CD4-positive, alpha-beta T cell (primary cell): ENCODE measurements around the gene CCDC120. TPM values are rescaled to one million over a fixed set of nuclear protein-coding genes. Genes with fewer than 3 reads are reported as not detected.

Experiments
- ATAC-seq: fragments of 200-7000 bp; cut with Tn5 transposase; one replicate; pipeline ENCODE4 v1.10.0; 2022; ENCODE audit warnings: mild to moderate bottlenecking; ENCODE audit not compliant: poor library complexity
- CTCF ChIA-PET: fragments of 350-600 bp; sonication (Branson Sonifier 250); formaldehyde crosslinking; loops from one replicate; lab custom pipeline; 2021; ENCODE audit warnings: antibody characterized with exemption, inconsistent platforms; lab: Charles Lee
- POLR2A ChIA-PET: fragments of 350-600 bp; sonication (Branson Sonifier 250); formaldehyde crosslinking; loops from one replicate; lab custom pipeline; 2021; ENCODE audit warnings: antibody characterized with exemption, inconsistent platforms; lab: Charles Lee
- DNase-seq, 14 experiments: peaks; one replicate each; pipeline ENCODE4 v3.0.0-alpha.2; 2013 to 2020; ENCODE audit warnings: mixed read lengths in 2 of 14
- H3K27ac ChIP-seq, 2 donors: one replicate each; pipeline versions ENCODE4 v1.5.1 to v1.7.0; 2013; ENCODE audit warnings: low read length in 2 of 2, low read depth in 1 of 2, mild to moderate bottlenecking in 1 of 2
- H3K27me3 ChIP-seq, 2 experiments: 1 replicate in 1 of 2; 2 replicates in 1 of 2; pipeline versions ENCODE4 v1.6.1 to v1.7.0; 2013; ENCODE audit warnings: low read length in 2 of 2, control low read depth in 1 of 2, mild to moderate bottlenecking in 1 of 2, moderate library complexity in 1 of 2; ENCODE audit not compliant: insufficient read depth in 2 of 2, control insufficient read depth in 1 of 2
- H3K36me3 ChIP-seq: one replicate; pipeline ENCODE4 v1.6.1; 2013; ENCODE audit warnings: low read length, control low read depth; ENCODE audit not compliant: insufficient read depth
- H3K4me1 ChIP-seq: one replicate; pipeline ENCODE4 v1.6.1; 2013; ENCODE audit warnings: low read length, control low read depth; ENCODE audit not compliant: insufficient read depth
- H3K4me3 ChIP-seq: one replicate; pipeline ENCODE4 v1.5.1; 2013; ENCODE audit warnings: mild to moderate bottlenecking, low read length, moderate library complexity
- H3K9me3 ChIP-seq, 2 experiments: 1 replicate in 1 of 2; 2 replicates in 1 of 2; pipeline versions ENCODE4 v1.6.1 to v1.7.0; 2013; ENCODE audit warnings: low read length in 2 of 2, mild to moderate bottlenecking in 2 of 2, control low read depth in 1 of 2, moderate library complexity in 1 of 2; ENCODE audit not compliant: control insufficient read depth in 1 of 2, insufficient read depth in 1 of 2
- H3K27ac Mint-ChIP-seq: one replicate; pipeline ENCODE4 v1.8.0; 2020; ENCODE audit warnings: mixed read lengths
- H3K27me3 Mint-ChIP-seq: one replicate; pipeline ENCODE4 v1.8.0; 2021; ENCODE audit warnings: mixed read lengths
- H3K36me3 Mint-ChIP-seq: one replicate; pipeline ENCODE4 v1.8.0; 2021; ENCODE audit warnings: low read depth, mixed read lengths
- H3K4me1 Mint-ChIP-seq: one replicate; pipeline ENCODE4 v1.8.0; 2021; ENCODE audit warnings: low read depth, mixed read lengths
- H3K4me3 Mint-ChIP-seq: one replicate; pipeline ENCODE4 v1.8.0; 2020; ENCODE audit warnings: mild to moderate bottlenecking, mixed read lengths
- H3K9me3 Mint-ChIP-seq: one replicate; pipeline ENCODE4 v1.8.0; 2020; ENCODE audit warnings: mixed read lengths
- intact Hi-C, 2 experiments: fragments of 100-400 bp; cut with DNase I in 1 of 2; cut with micrococcal nuclease in 1 of 2; formaldehyde crosslinking; loops; one replicate each; pipeline versions ENCODE4 v1.15.1 to v1.9.0; 2023 to 2025; cut with DNase I, micrococcal nuclease
- total RNA-seq, 174 experiments: library from RNA in 2 of 174; stranded (reverse) in 2 of 174; gene quantifications; one replicate each; pipeline ENCODE4 v1.2.3 and lab custom pipeline; 2021 to 2026
- TF ChIP-seq, protein P1 (sequence below): fragments of 200-600 bp; IDR thresholded peaks from one replicate; pipeline ENCODE4 v1.8.0; 2022; ENCODE audit warnings: antibody characterized with exemption, mild to moderate bottlenecking

The CCDC120 gene
- total RNA-seq, 2 experiments from 2014 or later, result 11.5 to 12.2 TPM

DNA sequence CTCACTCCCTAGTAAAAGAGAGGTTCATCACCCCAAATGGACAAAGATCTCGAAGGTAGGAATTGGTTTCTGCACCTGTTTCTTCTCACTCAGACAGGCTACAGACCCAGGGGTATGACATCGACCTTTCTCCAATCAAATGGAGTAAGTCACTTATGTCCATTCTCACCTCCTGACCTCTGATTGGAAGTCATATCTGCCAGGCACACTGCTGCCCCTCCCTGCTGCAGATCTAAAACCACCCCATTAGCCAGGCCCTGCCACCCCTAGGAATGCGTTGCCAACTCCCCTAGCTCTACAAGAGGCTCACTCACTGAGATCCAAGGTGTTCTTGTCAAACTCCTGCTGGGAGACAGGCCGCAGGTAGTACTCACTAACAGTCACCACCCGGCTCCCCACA, 57.9 kb downstream of the CCDC120 start:
- Mint-ChIP-seq H3K36me3 (peaks cover 66% of the 10 kb centered on the region), H3K27ac (peak overlapping the region; percentile 51), H3K4me1 (peaks cover 24% of the 10 kb centered on the region), H3K9me3 (no peaks in the 10 kb centered on the region), H3K4me3 (peak overlapping the region; percentile 68), H3K27me3 (no peaks in the 10 kb centered on the region)
- intact Hi-C loops, result no loop called here
- ChIA-PET POLR2A (no interaction called here), CTCF (no interaction called here)
- peaks cover 21% of the 10 kb centered on the region for H3K4me1 ChIP-seq
- no peaks in the 10 kb centered on the region for H3K27me3 ChIP-seq
- peaks cover 61% of the 10 kb centered on the region for H3K36me3 ChIP-seq
- ATAC-seq (no peak), DNase-seq (no peak)
- TF ChIP-seq, protein P1, sequence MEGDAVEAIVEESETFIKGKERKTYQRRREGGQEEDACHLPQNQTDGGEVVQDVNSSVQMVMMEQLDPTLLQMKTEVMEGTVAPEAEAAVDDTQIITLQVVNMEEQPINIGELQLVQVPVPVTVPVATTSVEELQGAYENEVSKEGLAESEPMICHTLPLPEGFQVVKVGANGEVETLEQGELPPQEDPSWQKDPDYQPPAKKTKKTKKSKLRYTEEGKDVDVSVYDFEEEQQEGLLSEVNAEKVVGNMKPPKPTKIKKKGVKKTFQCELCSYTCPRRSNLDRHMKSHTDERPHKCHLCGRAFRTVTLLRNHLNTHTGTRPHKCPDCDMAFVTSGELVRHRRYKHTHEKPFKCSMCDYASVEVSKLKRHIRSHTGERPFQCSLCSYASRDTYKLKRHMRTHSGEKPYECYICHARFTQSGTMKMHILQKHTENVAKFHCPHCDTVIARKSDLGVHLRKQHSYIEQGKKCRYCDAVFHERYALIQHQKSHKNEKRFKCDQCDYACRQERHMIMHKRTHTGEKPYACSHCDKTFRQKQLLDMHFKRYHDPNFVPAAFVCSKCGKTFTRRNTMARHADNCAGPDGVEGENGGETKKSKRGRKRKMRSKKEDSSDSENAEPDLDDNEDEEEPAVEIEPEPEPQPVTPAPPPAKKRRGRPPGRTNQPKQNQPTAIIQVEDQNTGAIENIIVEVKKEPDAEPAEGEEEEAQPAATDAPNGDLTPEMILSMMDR, result no peak
- no peaks in the 10 kb centered on the region for H3K9me3 ChIP-seq
- H3K27ac ChIP-seq, result no peak overlapping the region
- H3K4me3 ChIP-seq, result peak overlapping the region; percentile 37

DNA sequence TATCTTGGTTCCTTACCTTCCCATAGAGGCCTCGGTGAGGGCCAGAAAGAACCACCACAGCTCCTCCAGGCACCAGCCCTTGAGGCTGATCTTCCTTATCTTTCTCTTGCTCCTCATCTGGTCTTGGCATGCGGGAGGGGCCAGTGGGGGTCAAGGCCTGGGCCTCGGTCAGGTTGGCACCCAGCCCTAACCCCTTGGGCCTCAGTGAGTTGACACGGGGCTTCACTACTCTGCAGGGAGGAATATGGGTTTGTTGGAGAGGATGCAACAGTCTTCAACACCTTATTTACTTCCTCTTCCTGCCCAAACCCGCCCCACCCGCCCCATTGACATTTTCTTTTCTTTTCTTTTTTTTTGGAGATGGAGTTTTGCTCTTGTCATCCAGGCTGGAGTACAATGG, 58.8 kb downstream of the CCDC120 start:
- Histone ChIP-seq H3K4me3 (peak overlapping the region; percentile 37), H3K27me3 (no peaks in the 10 kb centered on the region), H3K4me1 (peaks cover 28% of the 10 kb centered on the region), H3K36me3 (peaks cover 61% of the 10 kb centered on the region), H3K9me3 (no peaks in the 10 kb centered on the region), H3K27ac (no peak overlapping the region)
- ChIA-PET CTCF (no interaction called here), POLR2A (no interaction called here)
- Mint-ChIP-seq H3K4me3 (peak overlapping the region; percentile 87), H3K4me1 (peaks cover 29% of the 10 kb centered on the region), H3K36me3 (peaks cover 62% of the 10 kb centered on the region), H3K27me3 (no peaks in the 10 kb centered on the region), H3K9me3 (no peaks in the 10 kb centered on the region), H3K27ac (peak overlapping the region; percentile 52)
- intact Hi-C loops, result no loop called here
- ATAC-seq (no peak), DNase-seq (peak in 1 of 14 experiments; percentile 18)
- TF ChIP-seq, protein P1, result no peak

Other genes with a start within 250 kb of the CCDC120 start
- not detected for gene ERAS, start 232.5 kb upstream of the CCDC120 start, total RNA-seq
- 1 to 10 TPM; 3.5 to 4.9 TPM for gene PCSK1N, start 223.4 kb upstream of the CCDC120 start, total RNA-seq
- gene TIMM17B, start 161.2 kb upstream of the CCDC120 start, total RNA-seq, result 10 to 100 TPM; 40.0 to 40.3 TPM
- 10 to 100 TPM; 73.0 to 76.6 TPM for gene PQBP1, start 161.1 kb upstream of the CCDC120 start, total RNA-seq
- gene SLC35A2, start 147.4 kb upstream of the CCDC120 start, total RNA-seq, result 10 to 100 TPM; 19.1 to 21.8 TPM
- gene PIM2, start 140.0 kb upstream of the CCDC120 start, total RNA-seq, result 100 to 1,000 TPM; 212 to 225 TPM
- 10 to 100 TPM; 81.3 to 92.1 TPM for gene OTUD5, start 101.4 kb upstream of the CCDC120 start, total RNA-seq
- 1 to 10 TPM; 1.5 to 2.7 TPM for gene KCND1, start 87.2 kb upstream of the CCDC120 start, total RNA-seq
- gene GRIPAP1, start 56.7 kb upstream of the CCDC120 start, total RNA-seq, result 100 to 1,000 TPM; 100 to 101 TPM
- gene TFE3, start 15.6 kb upstream of the CCDC120 start, total RNA-seq, result 10 to 100 TPM; 38.6 to 40.9 TPM
- 10 to 100 TPM; 17.1 to 21.0 TPM for gene PRAF2, start 15.0 kb downstream of the CCDC120 start, total RNA-seq
- 10 to 100 TPM; 74.8 to 78.7 TPM for gene WDR45, start 20.9 kb downstream of the CCDC120 start, total RNA-seq
- gene GPKOW, start 64.7 kb downstream of the CCDC120 start, total RNA-seq, result 1 to 10 TPM; 8.9 to 9.6 TPM
- gene MAGIX, start 103.8 kb downstream of the CCDC120 start, total RNA-seq, result under 1 TPM; 0.89 to 0.93 TPM
- 100 to 1,000 TPM; 124 to 128 TPM for gene PLP2, start 112.9 kb downstream of the CCDC120 start, total RNA-seq
- gene PRICKLE3, start 127.4 kb downstream of the CCDC120 start, total RNA-seq, result 1 to 10 TPM; 1.8 to 2.3 TPM
- under 1 TPM; 0.17 to 0.69 TPM for gene SYP, start 141.2 kb downstream of the CCDC120 start, total RNA-seq
- 1 to 10 TPM; 1.1 to 1.2 TPM for gene CACNA1F, start 174.3 kb downstream of the CCDC120 start, total RNA-seq
- gene CCDC22, start 176.5 kb downstream of the CCDC120 start, total RNA-seq, result 10 to 100 TPM; 12.7 to 15.8 TPM
- gene FOXP3, start 205.7 kb downstream of the CCDC120 start, total RNA-seq, result 1 to 10 TPM; 3.7 TPM
- 1 to 10 TPM; 8.5 to 9.1 TPM for gene PPP1R3F, start 210.8 kb downstream of the CCDC120 start, total RNA-seq
- not detected for gene GAGE10, start 244.6 kb downstream of the CCDC120 start, total RNA-seq